Fibroblast of mammary gland (primary cell): ENCODE results near the gene MED19.
A peak's percentile ranks its signal among the peaks of the same experiment; 100 is the strongest.

Experiments
- DNase-seq: peaks from one replicate; pipeline ENCODE4 v3.0.0-alpha.2; 2010; ENCODE audit warnings: low read depth
- H3K4me3 ChIP-seq: 2 replicates; pipeline ENCODE4 v1.5.1; 2011; ENCODE audit warnings: low read depth, mild to moderate bottlenecking, low read length, moderate library complexity; ENCODE audit not compliant: control insufficient read depth
- CTCF ChIP-seq: conservative IDR thresholded peaks from 2 replicates; pipeline ENCODE4 v1.5.1; 2011; ENCODE audit warnings: low read depth, low read length, inconsistent platforms; ENCODE audit not compliant: control insufficient read depth, insufficient read depth

The MED19 gene

GRCh38 chr11:57663975-57664374, 48.0 kb downstream of the MED19 start:
- no peak overlapping the region for H3K4me3 ChIP-seq
- no peak for DNase-seq
- TF ChIP-seq CTCF: no peak

GRCh38 chr11:57662893-57663292, 49.1 kb downstream of the MED19 start:
- no peak overlapping the region for H3K4me3 ChIP-seq
- TF ChIP-seq CTCF: no peak
- DNase-seq: no peak

- no peak overlapping the region for H3K4me3 ChIP-seq
- no peak for TF ChIP-seq CTCF
Measured at GRCh38 chr11:57659669-57660068, 52.3 kb downstream of the MED19 start.

GRCh38 chr11:57658023-57658361, 54.0 kb downstream of the MED19 start:
- no peak for TF ChIP-seq CTCF
- no peak for DNase-seq
- peak overlapping the region; percentile 99 for H3K4me3 ChIP-seq

More at GRCh38 chr11:57659669-57660068, 52.3 kb downstream of the MED19 start:
- DNase-seq: no peak

GRCh38 chr11:57657194-57658022, 54.6 kb downstream of the MED19 start, which contains the start of gene CLP1:
CLP1 (plus strand) TSS chr11:57657762; CDS start chr11:57659477, 1,715 bp downstream.
- no peak for TF ChIP-seq CTCF
- peak; percentile 98 for DNase-seq
- peak within 1 kb of the TSS; percentile 99 for H3K4me3 ChIP-seq

- DNase-seq: no peak
- H3K4me3 ChIP-seq: peak overlapping the region; percentile 99
- no peak for TF ChIP-seq CTCF
Measured at GRCh38 chr11:57656885-57657193, 55.2 kb downstream of the MED19 start.
